NB4 (cell line): ENCODE results near the gene ITPR3.

Experiments
- DNase-seq: peaks from one replicate; pipeline ENCODE4 v3.0.0; 2010; ENCODE audit warnings: low read depth
- H3K4me3 ChIP-seq: one replicate; pipeline ENCODE4 v1.5.1; 2011; ENCODE audit warnings: mild to moderate bottlenecking, low read depth, low read length, moderate library complexity
- MAX ChIP-seq: IDR thresholded peaks from 2 replicates; pipeline ENCODE4 v1.6.1; 2011; ENCODE audit warnings: low read depth, low read length
- MYC ChIP-seq: IDR thresholded peaks from 2 replicates; pipeline ENCODE4 v1.6.1; 2011; ENCODE audit warnings: low read depth, low read length
- POLR2A ChIP-seq: IDR thresholded peaks from 2 replicates; pipeline ENCODE4 v1.6.1; 2011; ENCODE audit warnings: mild to moderate bottlenecking; ENCODE audit not compliant: insufficient read length; ENCODE audit errors: extremely low read depth
- TF ChIP-seq, protein P1 (sequence below): IDR thresholded peaks from one replicate; pipeline ENCODE4 v1.5.1; 2012; ENCODE audit warnings: low read depth, low read length

Gene ITPR3

DNA sequence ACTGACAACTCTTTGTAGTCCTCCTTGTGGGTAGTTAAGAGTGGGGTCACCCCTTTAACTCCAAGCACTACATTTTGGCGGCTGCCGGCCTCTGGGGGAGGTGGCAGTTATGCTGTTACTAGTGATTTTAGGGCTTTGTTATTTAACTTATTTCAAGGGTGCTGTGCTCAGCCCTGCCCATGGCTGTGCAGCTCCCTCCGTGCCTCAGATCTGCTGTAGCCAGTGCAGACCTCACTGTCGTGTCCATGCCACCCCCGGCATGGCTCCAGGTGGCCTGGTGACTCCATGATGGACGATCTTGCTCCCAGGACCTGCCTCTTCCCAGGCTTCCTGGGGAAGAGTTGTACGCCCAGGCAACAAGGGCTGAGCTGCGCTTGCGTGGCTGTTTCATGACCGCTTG is 75.0 kb downstream of the ITPR3 start:
- TF ChIP-seq POLR2A (no peak), MAX (no peak), MYC (no peak)
- TF ChIP-seq, protein P1, sequence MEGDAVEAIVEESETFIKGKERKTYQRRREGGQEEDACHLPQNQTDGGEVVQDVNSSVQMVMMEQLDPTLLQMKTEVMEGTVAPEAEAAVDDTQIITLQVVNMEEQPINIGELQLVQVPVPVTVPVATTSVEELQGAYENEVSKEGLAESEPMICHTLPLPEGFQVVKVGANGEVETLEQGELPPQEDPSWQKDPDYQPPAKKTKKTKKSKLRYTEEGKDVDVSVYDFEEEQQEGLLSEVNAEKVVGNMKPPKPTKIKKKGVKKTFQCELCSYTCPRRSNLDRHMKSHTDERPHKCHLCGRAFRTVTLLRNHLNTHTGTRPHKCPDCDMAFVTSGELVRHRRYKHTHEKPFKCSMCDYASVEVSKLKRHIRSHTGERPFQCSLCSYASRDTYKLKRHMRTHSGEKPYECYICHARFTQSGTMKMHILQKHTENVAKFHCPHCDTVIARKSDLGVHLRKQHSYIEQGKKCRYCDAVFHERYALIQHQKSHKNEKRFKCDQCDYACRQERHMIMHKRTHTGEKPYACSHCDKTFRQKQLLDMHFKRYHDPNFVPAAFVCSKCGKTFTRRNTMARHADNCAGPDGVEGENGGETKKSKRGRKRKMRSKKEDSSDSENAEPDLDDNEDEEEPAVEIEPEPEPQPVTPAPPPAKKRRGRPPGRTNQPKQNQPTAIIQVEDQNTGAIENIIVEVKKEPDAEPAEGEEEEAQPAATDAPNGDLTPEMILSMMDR: no peak
- no peak overlapping the region for H3K4me3 ChIP-seq
- no peak for DNase-seq

GRCh38 chr6:33696548-33697518 is 75.7 kb downstream of the ITPR3 start:
- peak; percentile 26 for DNase-seq
- TF ChIP-seq, protein P1: no peak
- no peak for TF ChIP-seq MYC
- TF ChIP-seq POLR2A: no peak
- no peak for TF ChIP-seq MAX
- no peak overlapping the region for H3K4me3 ChIP-seq

GRCh38 chr6:33697845-33698244 is 76.7 kb downstream of the ITPR3 start:
- TF ChIP-seq, protein P1: no peak
- TF ChIP-seq POLR2A (no peak), MYC (no peak), MAX (no peak)
- H3K4me3 ChIP-seq: no peak overlapping the region
- DNase-seq: no peak

DNA sequence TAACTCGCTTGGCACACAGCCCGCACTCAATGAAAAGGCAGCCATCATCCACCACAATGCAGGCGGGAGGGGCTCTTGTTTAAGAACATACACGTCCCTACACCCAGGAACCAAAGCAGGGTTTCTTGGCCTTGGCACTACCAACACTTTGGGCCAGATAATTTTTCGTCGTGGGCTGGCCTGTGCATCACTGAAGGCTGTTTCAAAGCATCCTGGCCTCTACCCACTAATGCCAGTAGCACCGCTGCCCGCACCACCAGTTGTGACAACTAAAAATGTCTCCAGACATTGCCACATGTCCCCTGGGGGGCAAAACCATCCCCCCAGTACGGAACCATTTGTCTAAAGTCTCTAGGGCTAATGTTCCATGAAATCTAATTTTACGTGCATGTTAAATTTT is 77.4 kb downstream of the ITPR3 start:
- DNase-seq: no peak
- H3K4me3 ChIP-seq: no peak overlapping the region
- TF ChIP-seq MAX: no peak
- no peak for TF ChIP-seq POLR2A
- TF ChIP-seq, protein P1: no peak
- no peak for TF ChIP-seq MYC

DNA sequence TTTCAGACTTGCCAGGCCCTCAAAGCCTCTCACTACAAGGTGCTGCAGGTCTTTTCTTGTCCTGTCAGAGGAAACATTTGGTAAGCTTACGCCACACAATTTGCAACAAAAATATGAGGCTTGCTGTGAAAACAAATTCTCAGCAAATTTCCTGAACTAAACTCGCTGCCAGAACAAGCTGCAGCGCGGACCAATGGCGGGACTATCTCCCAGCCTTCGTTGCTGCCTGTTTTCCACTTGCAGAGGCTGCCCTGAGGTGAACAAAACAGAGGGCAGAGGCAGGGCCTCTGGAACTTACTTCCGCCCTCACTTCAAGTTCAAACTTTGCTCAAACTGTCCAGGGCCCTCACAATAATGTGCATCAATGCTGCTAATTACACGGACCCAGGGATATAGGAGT is 78.0 kb downstream of the ITPR3 start:
- DNase-seq: no peak
- TF ChIP-seq POLR2A (no peak), MAX (no peak), MYC (no peak)
- TF ChIP-seq, protein P1: no peak

More for the DNA sequence above, 78.0 kb downstream of the ITPR3 start:
- H3K4me3 ChIP-seq: no peak overlapping the region
